GM18861 (cell line): Measurements from ENCODE around the gene BET1.

Experiments used
- ATAC-seq: cut with Tn5 transposase; IDR thresholded peaks from one replicate; pipeline ENCODE4 v1.9.1; 2021; ENCODE audit not compliant: unreplicated experiment

The BET1 gene

DNA sequence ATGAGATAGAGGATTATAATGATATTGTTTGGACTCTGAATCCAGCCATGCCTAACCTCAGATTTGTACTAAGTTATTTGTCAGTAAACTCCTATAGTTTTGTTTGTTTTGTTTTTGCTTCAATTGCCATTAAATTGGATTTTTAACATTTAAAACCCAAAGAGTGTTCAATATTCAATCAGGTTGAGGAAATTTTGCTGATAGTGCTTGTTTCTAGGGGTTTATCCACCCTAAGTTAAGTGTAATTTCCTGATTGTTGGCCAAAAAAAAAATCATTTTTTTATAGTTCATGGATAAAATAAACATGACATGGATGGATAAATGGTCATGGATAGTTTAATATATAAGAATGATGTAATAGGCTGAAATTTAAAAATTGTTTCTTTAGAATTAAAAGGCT, 11.4 kb upstream of the BET1 start:
- no peak for ATAC-seq

- no peak for ATAC-seq
These were observed 8.6 kb upstream of the BET1 start for GRCh38 chr7:94012746-94013145.

- no peak for ATAC-seq
These were observed 7.7 kb upstream of the BET1 start for GRCh38 chr7:94011714-94012353.

DNA sequence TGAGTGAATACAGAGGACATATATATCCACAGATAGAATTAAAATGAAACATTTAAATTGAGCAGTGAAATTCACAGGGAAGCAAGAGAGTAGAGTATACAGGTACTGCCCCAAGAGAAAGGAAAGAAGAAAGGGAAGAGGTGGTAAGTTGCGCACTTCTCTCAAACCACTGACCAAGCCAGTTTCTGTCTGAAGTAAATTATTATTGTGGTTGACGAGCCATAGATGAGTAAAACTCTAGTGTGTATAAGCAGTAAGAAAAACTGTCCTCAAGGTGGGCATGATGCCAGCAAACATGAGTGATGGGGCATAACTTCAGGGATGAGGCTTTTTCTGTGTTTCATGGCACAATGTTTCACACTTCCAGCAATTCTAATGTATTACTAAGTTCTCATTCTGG, 4.4 kb upstream of the BET1 start:
- no peak for ATAC-seq

- ATAC-seq = no peak
These were observed 1.6 kb upstream of the BET1 start for GRCh38 chr7:94005753-94006152.

DNA sequence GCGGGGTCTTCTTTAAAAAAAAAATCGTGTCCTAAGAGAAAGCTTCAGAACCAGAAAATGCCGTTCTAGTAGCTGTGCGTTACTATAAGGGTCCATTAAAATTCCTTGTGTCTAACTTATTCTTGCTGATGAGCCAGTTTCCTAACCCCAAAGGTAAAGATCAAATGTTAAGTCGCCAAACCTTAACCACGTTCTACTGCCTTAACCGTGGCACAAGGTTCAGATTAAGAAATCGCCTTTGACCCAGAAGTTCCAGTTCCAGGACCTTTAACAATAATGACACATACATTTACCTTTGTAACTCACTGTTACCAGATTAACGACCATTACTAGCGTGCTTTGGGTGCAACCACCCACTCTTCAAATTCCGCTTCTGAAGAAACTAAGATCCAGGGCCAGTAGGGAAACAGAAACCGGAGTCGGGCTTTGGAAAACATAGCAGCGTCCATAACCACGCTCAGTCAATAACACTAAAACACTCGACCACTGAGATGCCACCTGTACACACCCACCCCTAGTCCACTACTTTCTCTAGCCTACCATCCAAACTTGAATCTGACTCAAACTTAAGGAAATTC, 620 bp downstream of the BET1 start:
- peak; percentile 12 for ATAC-seq

- ATAC-seq = no peak
These were observed 2.8 kb downstream of the BET1 start for GRCh38 chr7:94001396-94001795.

GRCh38 chr7:93997868-93998267, 6.3 kb downstream of the BET1 start:
- no peak for ATAC-seq

GRCh38 chr7:93992421-93993110, 11.6 kb downstream of the BET1 start:
- peak; percentile 47 for ATAC-seq

DNA sequence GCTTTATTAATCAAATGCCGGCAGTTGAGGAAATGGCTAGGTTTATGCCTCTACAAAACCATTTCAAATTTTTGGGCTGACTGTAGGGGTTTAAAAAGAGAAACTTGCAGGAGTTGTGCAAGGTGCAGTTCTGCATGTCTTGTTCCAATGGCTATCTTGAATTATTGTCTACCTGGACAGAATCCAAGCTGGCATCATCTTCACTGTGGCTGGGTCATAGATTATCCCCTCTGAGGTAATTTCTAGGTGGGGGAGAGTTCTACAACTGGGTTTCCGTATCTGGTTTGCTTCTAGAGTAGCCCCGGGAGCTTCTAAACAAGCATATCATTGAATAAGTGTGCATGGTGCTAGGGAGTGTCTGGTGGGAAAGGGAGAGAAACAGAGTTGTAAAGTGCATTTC, 16.9 kb downstream of the BET1 start:
- ATAC-seq = no peak

DNA sequence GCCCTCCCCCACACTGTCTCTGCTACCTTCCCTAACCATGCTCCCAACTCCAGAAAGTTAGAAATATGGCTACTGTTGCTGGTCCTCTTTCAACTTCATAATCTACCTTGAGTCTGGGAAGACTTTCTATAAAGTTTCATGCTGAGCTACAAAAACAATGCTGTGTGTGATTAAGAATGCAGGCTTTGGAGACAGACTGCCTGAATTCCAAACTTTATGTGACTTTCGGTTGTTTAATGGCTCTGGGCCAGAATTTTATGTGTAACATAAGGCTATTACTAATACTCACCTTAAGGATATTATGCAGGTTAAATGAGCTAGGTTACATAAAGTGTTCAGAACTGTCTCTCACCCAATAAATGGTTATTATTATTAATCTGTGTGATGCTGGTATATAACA, 19.1 kb downstream of the BET1 start:
- no peak for ATAC-seq

DNA sequence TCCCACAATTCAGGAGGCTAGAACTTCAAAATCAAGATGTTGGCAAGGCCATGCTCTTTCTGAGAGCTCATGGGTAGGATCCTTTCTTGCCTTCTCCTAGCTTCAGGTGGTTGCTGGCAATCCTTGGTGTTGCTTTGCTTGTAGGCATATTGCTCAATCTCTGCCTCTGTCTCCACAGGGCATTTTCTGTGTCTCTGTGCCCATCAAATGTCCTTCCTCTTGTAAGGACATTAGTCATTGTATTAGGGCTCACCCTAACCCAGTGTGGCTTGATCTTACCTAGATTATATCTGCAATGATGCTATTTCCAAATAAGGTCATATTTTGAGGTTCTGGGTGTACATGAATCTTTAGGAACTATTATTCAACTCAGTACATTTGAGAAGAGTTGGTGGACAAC, 20.1 kb downstream of the BET1 start:
- no peak for ATAC-seq

GRCh38 chr7:93981480-93981874, 22.7 kb downstream of the BET1 start:
- no peak for ATAC-seq

GRCh38 chr7:93980744-93981479, 23.2 kb downstream of the BET1 start:
- ATAC-seq = no peak

DNA sequence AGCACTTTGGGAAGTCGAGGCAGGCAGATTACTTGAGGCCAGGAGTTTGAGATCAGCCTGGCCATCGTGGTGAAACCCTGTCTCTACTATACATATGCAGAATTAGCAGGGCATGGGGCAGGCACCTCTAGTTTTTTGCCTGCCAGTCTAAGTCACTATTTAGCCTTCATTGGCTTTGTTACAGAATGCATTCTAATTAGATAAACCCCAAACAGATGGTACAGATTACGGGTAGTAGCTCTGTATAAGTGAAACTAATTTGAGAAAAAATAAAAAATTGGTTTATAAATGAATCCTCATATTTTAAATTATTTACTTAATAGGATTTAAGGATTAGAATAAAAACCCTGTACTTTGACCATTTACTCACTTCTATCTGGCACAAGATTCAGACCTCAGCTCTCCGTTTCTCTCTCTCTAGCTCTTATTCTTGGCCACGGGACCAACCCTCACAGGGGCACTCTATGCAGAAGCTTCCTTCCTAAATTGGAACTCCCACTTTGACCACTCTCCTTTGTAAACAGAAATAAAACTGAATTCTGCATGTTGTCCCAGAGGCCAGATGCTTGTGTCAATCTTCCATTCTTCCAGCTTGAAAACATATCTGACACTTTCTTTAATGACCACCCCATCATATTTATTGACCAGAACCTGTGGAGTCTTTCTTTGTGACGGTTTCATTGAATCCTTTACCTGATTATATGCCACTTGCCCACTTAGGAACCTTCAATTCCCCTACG, 26.8 kb downstream of the BET1 start:
- no peak for ATAC-seq

DNA sequence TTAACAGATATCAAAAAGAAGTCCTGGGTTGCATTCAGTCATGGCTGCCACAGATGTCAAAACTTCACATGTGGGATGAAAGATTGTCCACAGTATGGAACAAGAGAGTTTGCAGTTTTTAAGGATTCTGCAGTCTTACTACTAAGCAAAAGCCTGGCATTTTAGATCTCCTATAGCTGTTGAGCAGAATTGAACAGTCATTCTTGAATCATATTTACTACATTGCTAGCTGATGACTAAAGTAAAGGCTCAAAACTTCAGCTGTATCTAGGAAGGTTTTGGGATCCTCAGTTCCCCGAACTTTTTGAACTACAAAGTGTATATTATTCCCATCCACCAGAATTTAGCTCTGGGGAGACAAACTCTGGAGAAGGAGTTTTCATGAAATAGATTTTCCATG, 31.0 kb downstream of the BET1 start:
- ATAC-seq = no peak

- no peak for ATAC-seq
These were observed 32.0 kb downstream of the BET1 start for GRCh38 chr7:93972029-93972725.

GRCh38 chr7:93968911-93969620, 35.1 kb downstream of the BET1 start:
- ATAC-seq = no peak

DNA sequence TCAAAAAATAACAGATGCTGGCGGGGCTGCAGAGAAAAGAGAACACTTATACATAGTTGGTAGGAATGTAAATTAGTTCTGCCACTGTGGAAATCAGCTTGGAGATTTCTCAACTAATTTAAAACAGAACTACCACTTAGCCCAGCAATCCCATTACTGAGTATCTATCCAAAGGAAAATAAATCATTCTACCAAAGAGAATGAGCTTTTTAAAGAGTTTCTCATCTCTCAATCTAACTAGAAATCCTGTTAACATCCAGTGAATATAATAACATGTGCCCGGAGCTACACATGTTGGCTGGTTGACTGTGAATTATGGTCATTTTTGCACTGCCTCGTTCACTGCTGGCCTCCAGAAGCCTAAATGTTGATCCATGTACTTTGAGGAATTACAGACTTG, 39.3 kb downstream of the BET1 start:
- no peak for ATAC-seq

GRCh38 chr7:93964262-93964661, 39.9 kb downstream of the BET1 start:
- no peak for ATAC-seq
